ENCODE measurements around the gene ARHGEF39.

DNA sequence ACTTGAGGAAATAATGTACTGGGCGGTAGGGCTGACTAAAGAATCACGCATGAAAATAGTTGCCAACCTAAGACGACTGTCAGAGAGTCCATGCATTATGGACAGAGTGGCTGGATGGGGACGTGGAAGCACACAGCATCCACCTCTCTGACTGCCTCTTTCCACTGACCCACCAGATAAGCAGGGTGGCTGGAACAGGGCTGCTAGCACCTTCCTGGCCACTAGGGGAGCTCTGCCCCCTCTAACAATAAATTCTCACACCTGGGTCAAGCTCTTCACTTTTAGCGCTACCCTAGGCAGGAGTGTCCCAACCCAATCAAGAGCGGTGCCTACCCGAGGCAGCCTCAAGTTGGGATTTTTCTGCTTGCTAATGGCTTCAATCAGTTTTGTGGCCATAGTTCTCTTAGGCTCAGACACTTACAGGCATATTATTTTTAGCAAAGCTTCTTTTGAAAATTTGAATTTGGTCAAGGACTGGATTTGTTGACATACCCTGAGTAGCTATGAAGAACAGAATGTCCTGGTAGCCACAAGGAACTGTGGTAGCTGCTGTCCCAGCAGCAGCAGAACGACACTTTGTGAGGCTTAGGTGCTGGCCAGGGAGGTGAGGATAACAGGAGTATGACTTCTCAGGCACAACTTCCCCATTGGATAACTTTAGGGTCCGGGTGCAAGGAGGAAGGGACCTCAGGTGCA lies 31.7 kb upstream of the ARHGEF39 start:
- TF ChIP-seq MAFK (IDR thresholded peaks at IDR 0.05; ENCODE audit: low read length) (no peak), ZFP1 (CRISPR knock-in tag; IDR thresholded peaks at IDR 0.05) (no peak), ARNT (IDR thresholded peaks at IDR 0.05) (no peak), ZSCAN29 (IDR thresholded peaks at IDR 0.05) (no peak), BHLHE40 (IDR thresholded peaks at IDR 0.05; ENCODE audit: low read length) (no peak), THRAP3 (IDR thresholded peaks at IDR 0.05; ENCODE audit: borderline replicate concordance) (no peak), SRSF9 (IDR thresholded peaks at IDR 0.05; ENCODE audit: borderline replicate concordance, low read depth, low read length) (no peak), JUN (IDR thresholded peaks at IDR 0.05; ENCODE audit: borderline replicate concordance, low read depth, low read length) (no peak), JUN (CRISPR knock-in tag; IDR thresholded peaks at IDR 0.05; ENCODE audit: borderline replicate concordance) (no peak)
- TF ChIP-seq, protein P1, sequence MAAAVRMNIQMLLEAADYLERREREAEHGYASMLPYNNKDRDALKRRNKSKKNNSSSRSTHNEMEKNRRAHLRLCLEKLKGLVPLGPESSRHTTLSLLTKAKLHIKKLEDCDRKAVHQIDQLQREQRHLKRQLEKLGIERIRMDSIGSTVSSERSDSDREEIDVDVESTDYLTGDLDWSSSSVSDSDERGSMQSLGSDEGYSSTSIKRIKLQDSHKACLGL (CRISPR knock-in tag; IDR thresholded peaks at IDR 0.05; ENCODE audit: borderline replicate concordance, poor library complexity, severe bottlenecking), result no peak
- TF ChIP-seq, protein P2, sequence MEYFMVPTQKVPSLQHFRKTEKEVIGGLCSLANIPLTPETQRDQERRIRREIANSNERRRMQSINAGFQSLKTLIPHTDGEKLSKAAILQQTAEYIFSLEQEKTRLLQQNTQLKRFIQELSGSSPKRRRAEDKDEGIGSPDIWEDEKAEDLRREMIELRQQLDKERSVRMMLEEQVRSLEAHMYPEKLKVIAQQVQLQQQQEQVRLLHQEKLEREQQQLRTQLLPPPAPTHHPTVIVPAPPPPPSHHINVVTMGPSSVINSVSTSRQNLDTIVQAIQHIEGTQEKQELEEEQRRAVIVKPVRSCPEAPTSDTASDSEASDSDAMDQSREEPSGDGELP (CRISPR knock-in tag; IDR thresholded peaks at IDR 0.05; ENCODE audit: borderline replicate concordance), result no peak
- TF ChIP-seq, protein P3, sequence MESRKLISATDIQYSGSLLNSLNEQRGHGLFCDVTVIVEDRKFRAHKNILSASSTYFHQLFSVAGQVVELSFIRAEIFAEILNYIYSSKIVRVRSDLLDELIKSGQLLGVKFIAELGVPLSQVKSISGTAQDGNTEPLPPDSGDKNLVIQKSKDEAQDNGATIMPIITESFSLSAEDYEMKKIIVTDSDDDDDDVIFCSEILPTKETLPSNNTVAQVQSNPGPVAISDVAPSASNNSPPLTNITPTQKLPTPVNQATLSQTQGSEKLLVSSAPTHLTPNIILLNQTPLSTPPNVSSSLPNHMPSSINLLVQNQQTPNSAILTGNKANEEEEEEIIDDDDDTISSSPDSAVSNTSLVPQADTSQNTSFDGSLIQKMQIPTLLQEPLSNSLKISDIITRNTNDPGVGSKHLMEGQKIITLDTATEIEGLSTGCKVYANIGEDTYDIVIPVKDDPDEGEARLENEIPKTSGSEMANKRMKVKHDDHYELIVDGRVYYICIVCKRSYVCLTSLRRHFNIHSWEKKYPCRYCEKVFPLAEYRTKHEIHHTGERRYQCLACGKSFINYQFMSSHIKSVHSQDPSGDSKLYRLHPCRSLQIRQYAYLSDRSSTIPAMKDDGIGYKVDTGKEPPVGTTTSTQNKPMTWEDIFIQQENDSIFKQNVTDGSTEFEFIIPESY (CRISPR knock-in tag; IDR thresholded peaks at IDR 0.05), result no peak
